ENCODE results near the gene GALNTL6. TPM values are rescaled to one million over a fixed set of nuclear protein-coding genes. Genes with fewer than 3 reads are reported as not detected.

GALNTL6 gene
- total and polyA plus RNA-seq, 2 donors (not counting 3 experiments of a cell fraction or from before 2014, with no cell fraction given) = not detected

- POLR2A ChIA-PET = no interaction called here
- no peak overlapping the region for H3K9ac ChIP-seq (replicated peaks; ENCODE audit: extremely low read depth, insufficient read depth, low read length)
- H3K36me3 ChIP-seq (ENCODE audit: control insufficient read depth in 2 of 2, extremely low read depth in 1 of 2, insufficient read depth in 2 of 2, low read length in 2 of 2) = no peaks in the 10 kb centered on the region
- H3K9me1 ChIP-seq (replicated peaks; ENCODE audit: control insufficient read depth, extremely low read depth, insufficient read depth, low read length) = no peaks in the 10 kb centered on the region
- dilution Hi-C loops (cut with MboI; ENCODE audit: extremely low pct_ligation_motif_present, low sequenced_read_pairs) (no loop called here), intact Hi-C loops (cut with micrococcal nuclease) (no loop called here)
- peaks cover 13% of the 10 kb centered on the region for H3K4me1 ChIP-seq (ENCODE audit: control insufficient read depth, extremely low read depth, insufficient read depth, low read length)
- H3K9me3 ChIP-seq (replicated peaks; ENCODE audit: control insufficient read depth, insufficient read depth, low read length) = peaks cover 1% of the 10 kb centered on the region
- FAIRE-seq = no peak
- DNase-seq (ENCODE audit: low read depth, low spot score) = no peak
- no peaks in the 10 kb centered on the region for H3K79me2 ChIP-seq (ENCODE audit: control insufficient read depth, insufficient read depth, low read length)
- no peaks in the 10 kb centered on the region for H4K20me1 ChIP-seq (replicated peaks; ENCODE audit: control insufficient read depth, extremely low read depth, insufficient read depth, low read length)
- TF ChIP-seq POLR2AphosphoS5 (IDR thresholded peaks at IDR 0.05; ENCODE audit: insufficient read depth, low read depth, low read length) (no peak), CTCF (IDR thresholded peaks at IDR 0.05; ENCODE audit: extremely low read depth in 1 of 2, insufficient read depth in 1 of 2, low read depth in 1 of 2, low read length in 2 of 2) (no peak), EZH2 (IDR thresholded peaks at IDR 0.05; ENCODE audit: borderline replicate concordance, low read depth, low read length, severe bottlenecking) (no peak), POLR2A (IDR thresholded peaks at IDR 0.05; ENCODE audit: low read depth, low read length) (no peak), FOS (IDR thresholded peaks at IDR 0.05; ENCODE audit: borderline replicate concordance, insufficient read depth, low read length) (no peak), GATA2 (IDR thresholded peaks at IDR 0.05; ENCODE audit: insufficient read depth, insufficient read length, low read depth, low read length) (no peak), JUN (IDR thresholded peaks at IDR 0.05; ENCODE audit: borderline replicate concordance, insufficient read depth, insufficient read length, low read depth) (no peak), MAX (IDR thresholded peaks at IDR 0.05; ENCODE audit: insufficient read depth, insufficient read length) (no peak), MYC (IDR thresholded peaks at IDR 0.05; ENCODE audit: low read depth, low read length) (no peak)
- CTCF ChIA-PET = interaction anchor here (1.5 to 1.8 kb wide), 2 partner anchors 34 to 278 kb away, joined by 3 to 8 read pairs; no protein-coding TSS in a partner anchor
- BruUV-seq (replicated peaks) = no TSS peak
- H3K27me3 ChIP-seq (ENCODE audit: control insufficient read depth in 2 of 2, insufficient read depth in 2 of 2, low read length in 2 of 2) = no peaks in the 10 kb centered on the region
- no peak overlapping the region for H3K4me2 ChIP-seq (ENCODE audit: insufficient read depth, low read length)
- no peak overlapping the region for H3K4me3 ChIP-seq (replicated peaks in 1 of 3; ENCODE audit: insufficient read depth in 1 of 3, low read depth in 1 of 3, low read length in 3 of 3)
- H2AFZ ChIP-seq (ENCODE audit: low read depth, low read length) = no peak overlapping the region
- H3K27ac ChIP-seq (ENCODE audit: insufficient read depth, low read depth, low read length) = no peak overlapping the region
These were observed 1166.1 kb downstream of the GALNTL6 start for GRCh38 chr4:172979332-172979731.

All from endothelial cell of umbilical vein (primary cell).